DND-41 (cell line): ENCODE measurements around the gene ERC1.

Experiments used
- ATAC-seq: fragments of 200-7000 bp; cut with Tn5 transposase; 3 replicates; pipeline ENCODE4 v1.9.1; 2021; ENCODE audit warnings: low read depth; ENCODE audit not compliant: insufficient read depth
- DNase-seq: peaks from one replicate; pipeline ENCODE4 v3.0.0-alpha.2; 2020
- H2AFZ ChIP-seq: 2 replicates; pipeline ENCODE4 v1.6.0; 2012; ENCODE audit warnings: low read depth, low read length
- H3K27ac ChIP-seq: 2 replicates; pipeline ENCODE4 v1.5.1; 2012; ENCODE audit warnings: low read length, inconsistent platforms
- H3K27me3 ChIP-seq: fragments of 200-600 bp; sonication (generic); 2 replicates; pipeline ENCODE4 v1.6.0; 2012; ENCODE audit warnings: low read length, mild to moderate bottlenecking, inconsistent platforms; ENCODE audit not compliant: insufficient read depth, poor library complexity
- H3K36me3 ChIP-seq: 2 replicates; pipeline ENCODE4 v1.5.1; 2012; ENCODE audit warnings: low read length, inconsistent platforms; ENCODE audit not compliant: insufficient read depth
- H3K4me1 ChIP-seq: 2 replicates; pipeline ENCODE4 v1.5.1; 2012; ENCODE audit warnings: mild to moderate bottlenecking, low read length; ENCODE audit not compliant: insufficient read depth
- H3K4me2 ChIP-seq: 2 replicates; pipeline ENCODE4 v1.6.0; 2012; ENCODE audit warnings: mild to moderate bottlenecking, moderate library complexity, low read length, inconsistent platforms; ENCODE audit not compliant: insufficient read depth
- H3K4me3 ChIP-seq, 2 experiments: fragments of 200-600 bp in 1 of 2; shearing (Covaris generic) in 1 of 2; 2 replicates each; pipeline ENCODE4 v1.5.1; 2012 to 2016; ENCODE audit warnings: inconsistent platforms in 2 of 2, low read length in 2 of 2, mild to moderate bottlenecking in 2 of 2, low read depth in 1 of 2, moderate library complexity in 1 of 2
- H3K79me2 ChIP-seq: 2 replicates; pipeline ENCODE4 v1.6.0; 2012; ENCODE audit warnings: low read length, inconsistent platforms; ENCODE audit not compliant: insufficient read depth
- H3K9ac ChIP-seq: 2 replicates; pipeline ENCODE4 v1.6.0; 2012; ENCODE audit warnings: low read depth, mild to moderate bottlenecking, inconsistent platforms, low read length, moderate library complexity
- H3K9me3 ChIP-seq: 2 replicates; pipeline ENCODE4 v1.5.1; 2012; ENCODE audit warnings: low read length, moderate library complexity, mild to moderate bottlenecking, inconsistent platforms; ENCODE audit not compliant: insufficient read depth, severe bottlenecking
- H4K20me1 ChIP-seq: 2 replicates; pipeline ENCODE4 v1.6.0; 2012; ENCODE audit warnings: low read length; ENCODE audit not compliant: insufficient read depth
- EZH2 ChIP-seq: IDR thresholded peaks from 3 replicates; pipeline ENCODE4 v1.6.1; 2012; ENCODE audit warnings: borderline replicate concordance, low read depth, mild to moderate bottlenecking, moderate library complexity, low read length, inconsistent platforms; ENCODE audit not compliant: severe bottlenecking
- TF ChIP-seq, protein P1 (sequence below): IDR thresholded peaks from 2 replicates; pipeline ENCODE4 v1.5.1; 2012; ENCODE audit warnings: borderline replicate concordance, low read length, moderate library complexity, mild to moderate bottlenecking; ENCODE audit not compliant: poor library complexity, severe bottlenecking; ENCODE audit errors: extremely low read depth

The ERC1 gene

GRCh38 chr12:1117371-1117770 is 126.3 kb downstream of the ERC1 start:
- Histone ChIP-seq H4K20me1 (peaks cover 3% of the 10 kb centered on the region; the same call in 1 of the 2 replicates), H3K4me1 (peaks cover 7% of the 10 kb centered on the region), H3K9me3 (no peaks in the 10 kb centered on the region), H3K9ac (no peak overlapping the region), H3K36me3 (0 out of 2 replicates have a peak, but pooled peaks cover 3% of the 10 kb centered on the region), H3K27ac (no peak overlapping the region), H3K4me3 (no peak overlapping the region), H3K27me3 (no peaks in the 10 kb centered on the region), H2AFZ (no peak overlapping the region), H3K79me2 (no peaks in the 10 kb centered on the region), H3K4me2 (no peak overlapping the region)
- no peak for ATAC-seq
- DNase-seq, result no peak
- TF ChIP-seq, protein P1, sequence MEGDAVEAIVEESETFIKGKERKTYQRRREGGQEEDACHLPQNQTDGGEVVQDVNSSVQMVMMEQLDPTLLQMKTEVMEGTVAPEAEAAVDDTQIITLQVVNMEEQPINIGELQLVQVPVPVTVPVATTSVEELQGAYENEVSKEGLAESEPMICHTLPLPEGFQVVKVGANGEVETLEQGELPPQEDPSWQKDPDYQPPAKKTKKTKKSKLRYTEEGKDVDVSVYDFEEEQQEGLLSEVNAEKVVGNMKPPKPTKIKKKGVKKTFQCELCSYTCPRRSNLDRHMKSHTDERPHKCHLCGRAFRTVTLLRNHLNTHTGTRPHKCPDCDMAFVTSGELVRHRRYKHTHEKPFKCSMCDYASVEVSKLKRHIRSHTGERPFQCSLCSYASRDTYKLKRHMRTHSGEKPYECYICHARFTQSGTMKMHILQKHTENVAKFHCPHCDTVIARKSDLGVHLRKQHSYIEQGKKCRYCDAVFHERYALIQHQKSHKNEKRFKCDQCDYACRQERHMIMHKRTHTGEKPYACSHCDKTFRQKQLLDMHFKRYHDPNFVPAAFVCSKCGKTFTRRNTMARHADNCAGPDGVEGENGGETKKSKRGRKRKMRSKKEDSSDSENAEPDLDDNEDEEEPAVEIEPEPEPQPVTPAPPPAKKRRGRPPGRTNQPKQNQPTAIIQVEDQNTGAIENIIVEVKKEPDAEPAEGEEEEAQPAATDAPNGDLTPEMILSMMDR, result no peak
- no peak for TF ChIP-seq EZH2

DNA sequence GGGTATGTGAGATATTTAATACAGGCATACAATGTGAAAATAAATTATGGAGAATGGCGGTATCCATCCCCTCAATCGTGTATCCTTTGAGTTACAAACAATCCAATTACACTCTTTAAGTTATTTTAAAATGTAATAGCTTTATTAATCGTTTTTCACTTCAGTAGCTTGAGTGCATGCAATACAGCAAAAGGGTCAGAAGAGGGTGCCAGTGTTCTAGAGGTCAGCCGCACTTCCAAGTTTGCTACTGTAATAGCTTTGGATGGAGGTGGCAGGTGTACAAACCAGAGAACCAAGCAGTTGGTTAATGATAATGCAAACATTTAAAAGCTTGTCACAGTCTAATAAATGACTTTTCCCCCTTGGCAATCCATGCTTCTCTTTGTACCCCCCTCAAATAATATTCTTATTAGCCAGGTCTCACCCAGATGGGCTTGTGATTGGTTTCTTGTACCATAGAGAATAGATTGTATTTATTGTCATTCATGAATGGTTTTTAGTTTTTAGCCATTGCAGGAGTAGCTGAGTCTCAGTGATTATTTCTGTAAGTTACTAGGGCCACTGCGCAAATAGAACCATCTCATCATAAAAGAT is 127.0 kb downstream of the ERC1 start:
- H3K36me3 ChIP-seq, result 0 out of 2 replicates have a peak, but pooled peaks cover 3% of the 10 kb centered on the region
- peak; percentile 72 for DNase-seq
- TF ChIP-seq, protein P1, result peak; percentile 98
- TF ChIP-seq EZH2, result no peak
- ATAC-seq, result peak; percentile 25; the same call in 1 of the 3 replicates
- H3K9ac ChIP-seq, result no peak overlapping the region
- H3K27me3 ChIP-seq, result no peaks in the 10 kb centered on the region
- H3K27ac ChIP-seq, result no peak overlapping the region
- H2AFZ ChIP-seq, result no peak overlapping the region
- peaks cover 6% of the 10 kb centered on the region; the same call in 1 of the 2 replicates for H4K20me1 ChIP-seq
- H3K79me2 ChIP-seq, result no peaks in the 10 kb centered on the region
- no peak overlapping the region for H3K4me3 ChIP-seq
- H3K4me2 ChIP-seq, result no peak overlapping the region
- no peaks in the 10 kb centered on the region for H3K9me3 ChIP-seq
- H3K4me1 ChIP-seq, result peaks cover 14% of the 10 kb centered on the region

DNA sequence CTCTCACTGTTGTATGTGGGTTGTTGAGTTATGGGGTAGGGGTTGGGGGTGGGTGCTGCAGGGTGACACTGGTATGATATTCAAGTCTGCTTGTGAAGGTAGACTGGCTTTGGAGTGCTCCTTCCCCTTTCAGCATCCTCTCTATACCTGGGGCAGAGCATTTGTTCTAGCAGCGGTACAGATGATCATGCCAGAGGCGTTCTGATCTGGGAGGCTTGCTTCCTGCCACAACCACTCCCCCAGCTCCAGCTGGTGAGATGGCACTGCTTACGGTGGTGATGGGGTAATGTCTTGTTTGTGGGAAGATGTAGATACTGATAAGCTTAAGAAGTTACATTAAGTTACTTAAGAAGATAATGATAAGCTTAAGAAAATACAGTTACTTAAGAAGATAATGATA is 131.8 kb downstream of the ERC1 start:
- no peak overlapping the region for H3K9ac ChIP-seq
- no peak for TF ChIP-seq EZH2
- TF ChIP-seq, protein P1, result no peak
- no peak overlapping the region for H3K27ac ChIP-seq
- peaks cover 6% of the 10 kb centered on the region; the same call in 1 of the 2 replicates for H4K20me1 ChIP-seq
- H3K27me3 ChIP-seq, result no peaks in the 10 kb centered on the region
- H3K4me1 ChIP-seq, result peaks cover 20% of the 10 kb centered on the region
- no peaks in the 10 kb centered on the region for H3K9me3 ChIP-seq
- peak overlapping the region; percentile 42 for H3K4me2 ChIP-seq
- ATAC-seq (peak; percentile 100), DNase-seq (peak; percentile 86)
- no peak overlapping the region for H2AFZ ChIP-seq
- H3K36me3 ChIP-seq, result no peaks in the 10 kb centered on the region
- H3K79me2 ChIP-seq, result no peaks in the 10 kb centered on the region
- no peak overlapping the region for H3K4me3 ChIP-seq
